Measurements from ENCODE around the gene CPT1B.

Gene CPT1B

DNA sequence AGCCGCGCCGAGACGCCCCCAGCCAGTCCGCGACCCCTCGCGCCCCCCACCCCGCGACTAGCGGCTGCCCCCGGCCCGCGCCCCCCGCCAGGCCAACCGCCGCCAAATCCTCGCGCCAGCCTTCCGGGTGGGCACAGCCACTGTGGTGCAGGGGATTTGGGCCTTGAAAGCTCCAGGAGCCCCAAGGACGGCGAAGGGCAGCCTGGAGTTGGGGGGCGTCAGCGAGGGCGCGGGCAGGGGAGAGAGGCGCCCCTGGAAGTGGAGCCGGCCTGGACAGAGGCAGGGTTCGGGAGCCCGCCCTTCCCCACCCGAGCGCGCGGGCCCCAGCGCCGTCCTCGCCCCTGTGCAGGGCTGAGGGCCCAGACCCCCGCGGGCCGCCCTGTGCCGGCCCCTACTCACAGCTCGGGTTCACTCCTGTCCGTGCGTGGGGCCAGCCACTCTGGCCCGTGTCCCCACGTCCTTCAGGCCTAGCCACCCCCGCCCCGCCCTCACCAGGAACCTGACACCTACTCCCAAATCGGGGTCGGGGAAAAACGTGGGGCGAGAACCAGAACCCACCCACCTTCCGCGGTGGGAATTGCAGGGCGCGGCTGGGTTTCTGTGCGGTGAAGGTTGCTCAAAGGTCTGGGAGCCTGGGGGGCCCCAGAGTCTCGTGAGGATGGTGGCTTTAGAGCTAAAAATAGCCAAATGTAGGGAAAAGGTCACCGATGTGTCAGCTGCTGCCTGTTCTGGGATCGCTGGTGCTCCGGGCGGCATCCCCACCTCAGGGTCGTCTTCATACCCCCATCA, at the start of gene CPT1B:
Gene CPT1B (minus strand): TSS at position 441 of the 789 bp plus-strand sequence. CDS start 512 bp downstream, outside the sequence.
- no peaks in the 10 kb centered on the region for H3K9me3 ChIP-seq (ENCODE audit: severe bottlenecking)
- ATAC-seq (ENCODE audit: low read depth) (no peak), DNase-seq (ENCODE audit: low spot score) (no peak)
- TF ChIP-seq CTCF (IDR thresholded peaks at IDR 0.05; ENCODE audit: poor library complexity, severe bottlenecking) = no peak
- no peaks in the 10 kb centered on the region for H3K27me3 ChIP-seq (ENCODE audit: insufficient read depth, poor library complexity, severe bottlenecking)
- H3K27ac ChIP-seq (ENCODE audit: poor library complexity, severe bottlenecking) = no peak within 1 kb of the TSS
- no peak within 1 kb of the TSS for H3K4me3 ChIP-seq (ENCODE audit: severe bottlenecking)
- no peaks in the 10 kb centered on the region for H3K4me1 ChIP-seq (ENCODE audit: insufficient read depth, poor library complexity, severe bottlenecking)
- H3K36me3 ChIP-seq (ENCODE audit: low read depth) = peaks cover 27% of the 10 kb centered on the region

DNA sequence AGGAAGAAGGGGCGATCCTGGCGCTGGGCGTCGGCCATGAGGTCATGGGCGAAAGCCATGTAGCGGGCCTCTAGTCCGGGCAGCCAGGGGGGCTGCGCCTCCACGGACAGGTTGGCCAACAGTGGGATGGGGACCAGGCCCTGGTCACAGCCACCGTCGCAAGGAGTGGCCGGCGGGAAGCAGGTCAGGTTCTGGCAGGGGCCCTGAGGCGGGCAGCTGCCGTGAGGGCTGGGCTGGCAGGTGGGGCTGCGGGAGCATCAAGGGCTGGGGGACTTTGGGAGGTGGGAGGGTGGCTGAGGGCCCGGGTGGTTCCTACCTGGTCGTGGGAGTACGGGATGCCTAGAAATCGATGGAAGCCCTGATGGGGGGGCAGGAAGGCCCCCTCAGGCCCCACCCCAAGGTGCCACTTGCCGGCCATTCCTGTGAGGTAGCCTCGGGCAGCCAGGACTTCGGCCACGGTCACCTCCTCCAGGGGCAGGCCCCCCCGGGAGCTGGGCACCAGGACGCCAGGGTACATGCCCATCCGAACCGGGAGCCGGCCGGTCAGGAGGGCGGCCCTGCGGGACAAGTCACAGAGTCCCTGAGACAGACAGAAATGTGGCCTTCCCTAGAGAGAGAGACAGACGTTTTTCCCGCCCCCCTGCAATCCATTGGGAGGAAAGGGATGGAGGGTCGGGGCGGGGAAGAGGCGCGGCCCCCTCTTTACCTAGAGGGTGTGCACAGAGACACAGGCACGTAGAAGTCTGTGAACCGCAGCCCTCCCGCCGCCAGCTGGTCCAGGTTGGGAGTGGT, 48.8 kb upstream of the CPT1B start:
- no peak for TF ChIP-seq CTCF (IDR thresholded peaks at IDR 0.05; ENCODE audit: poor library complexity, severe bottlenecking)
- Histone ChIP-seq H3K9me3 (ENCODE audit: severe bottlenecking) (no peaks in the 10 kb centered on the region), H3K27me3 (ENCODE audit: insufficient read depth, poor library complexity, severe bottlenecking) (no peaks in the 10 kb centered on the region), H3K27ac (ENCODE audit: poor library complexity, severe bottlenecking) (peak overlapping the region; percentile 9), H3K4me1 (ENCODE audit: insufficient read depth, poor library complexity, severe bottlenecking) (peaks cover 10% of the 10 kb centered on the region), H3K36me3 (ENCODE audit: low read depth) (no peaks in the 10 kb centered on the region), H3K4me3 (ENCODE audit: severe bottlenecking) (peak overlapping the region; percentile 90)
- peak; percentile 50 for DNase-seq (ENCODE audit: low spot score)
- no peak; the same call in 2 of the 3 replicates for ATAC-seq (ENCODE audit: low read depth)

DNA sequence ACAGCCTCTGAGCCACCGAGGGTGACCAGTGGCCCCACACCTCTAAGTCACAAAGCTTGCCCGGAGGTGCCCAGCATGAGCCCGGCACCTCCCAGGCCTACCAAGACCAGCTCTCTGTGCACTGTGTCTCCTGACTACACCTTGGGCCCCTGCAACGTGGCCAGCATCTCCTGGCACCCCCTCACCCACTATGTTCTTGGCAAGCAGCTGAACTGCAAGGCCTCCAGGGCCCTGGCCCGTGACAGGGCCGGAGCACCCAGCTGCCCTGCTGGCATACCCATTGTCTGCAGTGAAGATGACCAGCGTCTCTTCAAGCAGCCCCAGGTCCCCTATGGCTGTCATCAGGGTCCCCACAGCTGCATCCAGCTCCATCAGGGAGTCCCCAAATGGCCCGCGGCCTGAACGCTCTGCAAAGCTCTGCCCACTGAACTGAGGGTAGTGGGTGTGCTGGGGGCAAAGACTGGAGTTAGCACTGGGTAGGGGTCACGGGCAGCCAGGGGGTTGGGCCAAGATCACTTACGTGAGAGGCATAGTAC, 48.2 kb upstream of the CPT1B start:
- no peak for TF ChIP-seq CTCF (IDR thresholded peaks at IDR 0.05; ENCODE audit: poor library complexity, severe bottlenecking)
- ATAC-seq (ENCODE audit: low read depth) (no peak), DNase-seq (ENCODE audit: low spot score) (peak; percentile 32)
- Histone ChIP-seq H3K27me3 (ENCODE audit: insufficient read depth, poor library complexity, severe bottlenecking) (no peaks in the 10 kb centered on the region), H3K4me3 (ENCODE audit: severe bottlenecking) (no peak overlapping the region), H3K27ac (ENCODE audit: poor library complexity, severe bottlenecking) (no peak overlapping the region), H3K9me3 (ENCODE audit: severe bottlenecking) (no peaks in the 10 kb centered on the region), H3K4me1 (ENCODE audit: insufficient read depth, poor library complexity, severe bottlenecking) (peaks cover 15% of the 10 kb centered on the region), H3K36me3 (ENCODE audit: low read depth) (no peaks in the 10 kb centered on the region)

- no peaks in the 10 kb centered on the region for H3K9me3 ChIP-seq (ENCODE audit: severe bottlenecking)
- no peak for TF ChIP-seq CTCF (IDR thresholded peaks at IDR 0.05; ENCODE audit: poor library complexity, severe bottlenecking)
- H3K27me3 ChIP-seq (ENCODE audit: insufficient read depth, poor library complexity, severe bottlenecking) = no peaks in the 10 kb centered on the region
- H3K4me3 ChIP-seq (ENCODE audit: severe bottlenecking) = no peak overlapping the region
- peaks cover 22% of the 10 kb centered on the region for H3K4me1 ChIP-seq (ENCODE audit: insufficient read depth, poor library complexity, severe bottlenecking)
- peak; percentile 56 for DNase-seq (ENCODE audit: low spot score)
- H3K27ac ChIP-seq (ENCODE audit: poor library complexity, severe bottlenecking) = no peak overlapping the region
- ATAC-seq (ENCODE audit: low read depth) = no peak
- H3K36me3 ChIP-seq (ENCODE audit: low read depth) = no peaks in the 10 kb centered on the region
Measured at GRCh38 chr22:50625568-50626313, 47.5 kb upstream of the CPT1B start.

Measured in RWPE2 (cell line).